SU-DHL-6 (cell line): Measurements from ENCODE around the gene GZMA.

Experiments used
- EZH2phosphoT487 ChIP-seq: fragments of 200-600 bp; sonication (generic), shearing (Covaris generic); conservative IDR thresholded peaks from 2 replicates; pipeline ENCODE4 v1.6.1; 2018; ENCODE audit warnings: mild to moderate bottlenecking, antibody characterized with exemption, low read length, moderate library complexity, mixed read lengths
- TF ChIP-seq, protein P1 (sequence below): fragments of 200-600 bp; sonication (generic); IDR thresholded peaks from one replicate; pipeline ENCODE4 v1.5.1; 2017; ENCODE audit warnings: antibody characterized with exemption, mild to moderate bottlenecking, low read length, moderate library complexity; ENCODE audit not compliant: insufficient read depth, poor library complexity, severe bottlenecking

DNA sequence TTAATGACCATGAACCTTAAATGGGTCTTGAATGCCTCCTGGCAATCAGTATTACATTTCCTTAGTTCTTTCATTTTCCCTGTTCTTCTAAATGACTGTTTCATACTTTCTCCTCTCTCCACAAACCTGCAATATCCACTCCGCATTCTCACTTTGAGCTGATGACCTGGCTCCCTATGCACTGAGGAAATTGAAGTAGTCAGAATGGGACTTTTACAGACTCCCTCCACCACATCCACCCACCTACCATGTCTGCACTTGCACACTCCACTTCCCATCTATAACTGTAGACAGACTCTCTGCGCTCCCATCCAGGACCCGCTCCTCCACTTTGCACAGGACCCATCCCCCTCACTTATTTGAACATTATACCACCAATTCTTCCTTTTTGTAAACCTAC lies 36.2 kb upstream of the GZMA start:
- TF ChIP-seq, protein P1, sequence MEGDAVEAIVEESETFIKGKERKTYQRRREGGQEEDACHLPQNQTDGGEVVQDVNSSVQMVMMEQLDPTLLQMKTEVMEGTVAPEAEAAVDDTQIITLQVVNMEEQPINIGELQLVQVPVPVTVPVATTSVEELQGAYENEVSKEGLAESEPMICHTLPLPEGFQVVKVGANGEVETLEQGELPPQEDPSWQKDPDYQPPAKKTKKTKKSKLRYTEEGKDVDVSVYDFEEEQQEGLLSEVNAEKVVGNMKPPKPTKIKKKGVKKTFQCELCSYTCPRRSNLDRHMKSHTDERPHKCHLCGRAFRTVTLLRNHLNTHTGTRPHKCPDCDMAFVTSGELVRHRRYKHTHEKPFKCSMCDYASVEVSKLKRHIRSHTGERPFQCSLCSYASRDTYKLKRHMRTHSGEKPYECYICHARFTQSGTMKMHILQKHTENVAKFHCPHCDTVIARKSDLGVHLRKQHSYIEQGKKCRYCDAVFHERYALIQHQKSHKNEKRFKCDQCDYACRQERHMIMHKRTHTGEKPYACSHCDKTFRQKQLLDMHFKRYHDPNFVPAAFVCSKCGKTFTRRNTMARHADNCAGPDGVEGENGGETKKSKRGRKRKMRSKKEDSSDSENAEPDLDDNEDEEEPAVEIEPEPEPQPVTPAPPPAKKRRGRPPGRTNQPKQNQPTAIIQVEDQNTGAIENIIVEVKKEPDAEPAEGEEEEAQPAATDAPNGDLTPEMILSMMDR, result no peak
- TF ChIP-seq EZH2phosphoT487, result no peak
